Activated T-helper 1 cell treated with anti-CD3 and anti-CD28 coated beads, Interleukin-12 subunit alpha, Interleukin-12 subunit beta, Interleukin-2, Interleukin-4 antibody, amounts not matched to agents 30 ng/mL and 10 ng/mL and 1 ng/mL, durations not matched to agents 14 hours and 24 hours and 36 hours (primary cell): ENCODE measurements around the gene CTBS. TPM values are rescaled to one million over a fixed set of nuclear protein-coding genes. Genes with fewer than 3 reads are reported as not detected.
"Not testable (repeated sequence)": the region's sequence is repeated elsewhere in the genome, so short reads cannot be mapped to it uniquely, and the experiment has no call there.

Experiments used
- DNase-seq: peaks from one replicate; pipeline ENCODE4 v3.0.0; 2021; ENCODE audit warnings: low spot score
- H3K27ac Mint-ChIP-seq: one replicate; pipeline ENCODE4 v1.8.0; 2021; ENCODE audit warnings: mild to moderate bottlenecking, mixed read lengths
- H3K27me3 Mint-ChIP-seq: one replicate; pipeline ENCODE4 v1.8.0; 2022; ENCODE audit warnings: mild to moderate bottlenecking, moderate library complexity, mixed read lengths; ENCODE audit not compliant: insufficient read depth
- H3K36me3 Mint-ChIP-seq: one replicate; pipeline ENCODE4 v1.8.0; 2021; ENCODE audit warnings: low read depth, mixed read lengths
- H3K4me1 Mint-ChIP-seq: one replicate; pipeline ENCODE4 v1.8.0; 2021; ENCODE audit warnings: low read depth, mixed read lengths
- H3K4me3 Mint-ChIP-seq: one replicate; pipeline ENCODE4 v1.8.0; 2021; ENCODE audit warnings: mild to moderate bottlenecking, moderate library complexity, mixed read lengths
- H3K9me3 Mint-ChIP-seq: one replicate; pipeline ENCODE4 v1.8.0; 2021; ENCODE audit warnings: mixed read lengths
- intact Hi-C: fragments of 100-400 bp; cut with micrococcal nuclease; formaldehyde crosslinking; loops from one replicate; pipeline ENCODE4 v1.15.1; 2024
- total RNA-seq: library from RNA; stranded (reverse); gene quantifications from 2 replicates; pipeline ENCODE4 v1.2.3, GENCODE V29; 2022

The CTBS gene
- total RNA-seq, 1 donor from 2014 or later = 14.2 TPM

- intact Hi-C loops = no loop called here
- Mint-ChIP-seq H3K4me3 (no peak overlapping the region), H3K4me1 (peaks cover 16% of the 10 kb centered on the region), H3K27me3 (peaks cover 2% of the 10 kb centered on the region), H3K36me3 (peaks cover 13% of the 10 kb centered on the region), H3K9me3 (peaks cover 33% of the 10 kb centered on the region), H3K27ac (no peak overlapping the region)
- DNase-seq = no peak
Measured at GRCh38 chr1:84603941-84604830, 29.9 kb upstream of the CTBS start.

GRCh38 chr1:84603223-84603622 is 29.0 kb upstream of the CTBS start:
- Mint-ChIP-seq H3K9me3 (peaks cover 33% of the 10 kb centered on the region), H3K4me3 (no peak overlapping the region), H3K27me3 (peaks cover 2% of the 10 kb centered on the region), H3K27ac (no peak overlapping the region), H3K36me3 (peaks cover 13% of the 10 kb centered on the region), H3K4me1 (peaks cover 24% of the 10 kb centered on the region)
- DNase-seq = no peak
- intact Hi-C loops = no loop called here

- peaks cover 8% of the 10 kb centered on the region for H3K36me3 Mint-ChIP-seq
- H3K27ac Mint-ChIP-seq = no peak overlapping the region
Measured at GRCh38 chr1:84600796-84601195, 26.6 kb upstream of the CTBS start.

GRCh38 chr1:84598846-84599741 is 24.9 kb upstream of the CTBS start:
- no peaks in the 10 kb centered on the region for H3K27me3 Mint-ChIP-seq

More at GRCh38 chr1:84600796-84601195, 26.6 kb upstream of the CTBS start:
- peaks cover 23% of the 10 kb centered on the region for H3K9me3 Mint-ChIP-seq
- intact Hi-C loops = no loop called here
- H3K27me3 Mint-ChIP-seq = no peaks in the 10 kb centered on the region
- no peak for DNase-seq
- H3K4me1 Mint-ChIP-seq = peaks cover 24% of the 10 kb centered on the region
- no peak overlapping the region for H3K4me3 Mint-ChIP-seq

GRCh38 chr1:84598418-84598817 is 24.2 kb upstream of the CTBS start:
- DNase-seq = no peak
- H3K36me3 Mint-ChIP-seq = peaks cover 2% of the 10 kb centered on the region
- peaks cover 16% of the 10 kb centered on the region for H3K9me3 Mint-ChIP-seq
- H3K27me3 Mint-ChIP-seq = no peaks in the 10 kb centered on the region
- intact Hi-C loops = no loop called here
- H3K27ac Mint-ChIP-seq = no peak overlapping the region
- peaks cover 24% of the 10 kb centered on the region for H3K4me1 Mint-ChIP-seq
- H3K4me3 Mint-ChIP-seq = no peak overlapping the region

More at GRCh38 chr1:84598846-84599741, 24.9 kb upstream of the CTBS start:
- Mint-ChIP-seq H3K9me3 (peaks cover 13% of the 10 kb centered on the region), H3K27ac (peak overlapping the region; percentile 78), H3K36me3 (peaks cover 2% of the 10 kb centered on the region), H3K4me3 (peak overlapping the region; percentile 30), H3K4me1 (peaks cover 24% of the 10 kb centered on the region)
- intact Hi-C loops = loop anchor here (1.0 kb wide), 2 partner anchors 20 to 26 kb away; no protein-coding TSS in a partner anchor
- no peak for DNase-seq

GRCh38 chr1:84597011-84597410 is 22.8 kb upstream of the CTBS start:
- peaks cover under 1% of the 10 kb centered on the region for H3K36me3 Mint-ChIP-seq
- peaks cover 7% of the 10 kb centered on the region for H3K27me3 Mint-ChIP-seq
- peaks cover 22% of the 10 kb centered on the region for H3K9me3 Mint-ChIP-seq
- H3K4me3 Mint-ChIP-seq = no peak overlapping the region
- intact Hi-C loops = no loop called here
- peaks cover 24% of the 10 kb centered on the region for H3K4me1 Mint-ChIP-seq
- DNase-seq = no peak
- H3K27ac Mint-ChIP-seq = no peak overlapping the region

- H3K27me3 Mint-ChIP-seq, DNase-seq, H3K36me3 Mint-ChIP-seq, intact Hi-C loops, H3K27ac Mint-ChIP-seq, H3K4me3 Mint-ChIP-seq: not testable (repeated sequence)
- H3K4me1 Mint-ChIP-seq = peaks cover 16% of the 10 kb centered on the region
- H3K9me3 Mint-ChIP-seq = peaks cover 23% of the 10 kb centered on the region
Measured at GRCh38 chr1:84594959-84595358, 20.7 kb upstream of the CTBS start.

- no peak overlapping the region for H3K4me3 Mint-ChIP-seq
- intact Hi-C loops = no loop called here
- H3K36me3 Mint-ChIP-seq = no peaks in the 10 kb centered on the region
- H3K4me1 Mint-ChIP-seq = no peaks in the 10 kb centered on the region
- H3K9me3 Mint-ChIP-seq = peaks cover 2% of the 10 kb centered on the region
- no peaks in the 10 kb centered on the region for H3K27me3 Mint-ChIP-seq
- no peak for DNase-seq
- H3K27ac Mint-ChIP-seq = no peak overlapping the region
Measured at GRCh38 chr1:84587099-84587498, 12.9 kb upstream of the CTBS start.

GRCh38 chr1:84585803-84586202 is 11.6 kb upstream of the CTBS start:
- Mint-ChIP-seq H3K27me3 (no peaks in the 10 kb centered on the region), H3K9me3 (no peaks in the 10 kb centered on the region), H3K4me1 (no peaks in the 10 kb centered on the region), H3K27ac (no peak overlapping the region), H3K36me3 (no peaks in the 10 kb centered on the region), H3K4me3 (no peak overlapping the region)
- DNase-seq = no peak
- intact Hi-C loops = no loop called here

- Mint-ChIP-seq H3K27ac (no peak overlapping the region), H3K4me3 (no peak overlapping the region), H3K27me3 (peaks cover 3% of the 10 kb centered on the region), H3K4me1 (no peaks in the 10 kb centered on the region), H3K36me3 (no peaks in the 10 kb centered on the region), H3K9me3 (no peaks in the 10 kb centered on the region)
- intact Hi-C loops = no loop called here
- no peak for DNase-seq
Measured at GRCh38 chr1:84584126-84584525, 9.9 kb upstream of the CTBS start.

GRCh38 chr1:84583648-84584047 is 9.4 kb upstream of the CTBS start:
- intact Hi-C loops = no loop called here
- DNase-seq = no peak
- no peaks in the 10 kb centered on the region for H3K36me3 Mint-ChIP-seq
- no peaks in the 10 kb centered on the region for H3K9me3 Mint-ChIP-seq
- peaks cover 3% of the 10 kb centered on the region for H3K27me3 Mint-ChIP-seq
- no peak overlapping the region for H3K4me3 Mint-ChIP-seq
- H3K4me1 Mint-ChIP-seq = no peaks in the 10 kb centered on the region
- no peak overlapping the region for H3K27ac Mint-ChIP-seq

GRCh38 chr1:84582802-84583587 is 8.8 kb upstream of the CTBS start:
- DNase-seq = no peak
- Mint-ChIP-seq H3K4me3 (no peak overlapping the region), H3K27me3 (peaks cover 3% of the 10 kb centered on the region), H3K36me3 (no peaks in the 10 kb centered on the region), H3K9me3 (no peaks in the 10 kb centered on the region), H3K27ac (no peak overlapping the region), H3K4me1 (no peaks in the 10 kb centered on the region)
- intact Hi-C loops = no loop called here
